Heart right ventricle (tissue), 16 donors: ENCODE measurements around the gene APOA4. TPM values are rescaled to one million over a fixed set of nuclear protein-coding genes. Genes with fewer than 3 reads are reported as not detected.

Experiments used
- ATAC-seq, 8 donors: fragments of 200-7000 bp; cut with Tn5 transposase; one replicate each; pipeline ENCODE4 v1.9.1; 2020; ENCODE audit warnings: mild to moderate bottlenecking in 8 of 8, moderate library complexity in 8 of 8, moderate number of reproducible peaks in 1 of 8
- DNase-seq, 2 donors: peaks; one replicate each; pipeline ENCODE4 v3.0.0-alpha.2; 2020
- H3K27ac ChIP-seq, 10 donors: fragments of 200-600 bp; sonication (generic) in 2 of 10; one replicate each; pipeline versions ENCODE4 v1.5.0 to v1.8.0; 2020 to 2022; ENCODE audit warnings: mild to moderate bottlenecking in 3 of 10
- H3K27me3 ChIP-seq, 7 donors: fragments of 200-600 bp; one replicate each; pipeline ENCODE4 v1.8.0; 2021 to 2022; ENCODE audit warnings: mild to moderate bottlenecking in 2 of 7
- H3K36me3 ChIP-seq, 9 donors: fragments of 200-600 bp; sonication (generic) in 1 of 9; one replicate each; pipeline versions ENCODE4 v1.5.0 to v1.8.0; 2020 to 2022; ENCODE audit warnings: mild to moderate bottlenecking in 2 of 9
- H3K4me1 ChIP-seq, 9 donors: fragments of 200-600 bp; sonication (generic) in 1 of 9; one replicate each; pipeline versions ENCODE4 v1.5.0 to v1.8.0; 2020 to 2022; ENCODE audit warnings: mild to moderate bottlenecking in 4 of 9
- H3K4me3 ChIP-seq, 10 donors: fragments of 200-600 bp; sonication (generic) in 2 of 10; one replicate each; pipeline versions ENCODE4 v1.5.0 to v1.8.0; 2020 to 2022; ENCODE audit warnings: mild to moderate bottlenecking in 7 of 10, moderate library complexity in 2 of 10
- H3K9me3 ChIP-seq, 11 donors: fragments of 200-600 bp in 10 of 11; sonication (generic) in 2 of 11; one replicate each; pipeline versions ENCODE4 v1.5.0 to v1.8.0; 2013 to 2022; ENCODE audit warnings: mild to moderate bottlenecking in 2 of 11, control low read depth in 1 of 11, moderate library complexity in 1 of 11
- CTCF ChIP-seq, 9 donors: fragments of 200-600 bp; sonication (generic) in 2 of 9; IDR thresholded peaks; one replicate each; pipeline versions ENCODE4 v1.5.0 to v1.8.0; 2021 to 2022; ENCODE audit warnings: antibody characterized with exemption in 9 of 9, mild to moderate bottlenecking in 5 of 9, moderate library complexity in 1 of 9
- WGBS, 2 donors: extraction: QIAGEN DNeasy Blood & Tissue Kit; methylation state at CpG; one replicate each; pipeline ENCODE4 v1.1.7; 2013; ENCODE audit warnings: inconsistent platforms in 1 of 2; 5-methylcytosine and 5-hydroxymethylcytosine counted together
- intact Hi-C, 10 donors: fragments of 100-400 bp; cut with DNase I; formaldehyde crosslinking; loops; one replicate each; pipeline versions ENCODE4 v1.11.1 to v1.14.2; 2022
- polyA plus RNA-seq, 2 donors: library from polyadenylated mRNA; stranded (reverse); fragments of 200-250 nt; gene quantifications; one replicate each; pipeline ENCODE4 v1.2.3, GENCODE V29; 2013
- total RNA-seq, 10 donors: library from RNA; stranded (reverse); fragmentation: NEBNext Ultra II Directional in 3 of 10; extraction: Animal tissue kit (Norgen Biotek cat#: 25700) in 3 of 10; gene quantifications; one replicate each; pipeline versions ENCODE4 v1.2.1 to v1.2.4, GENCODE V29; 2021 to 2023
- donor health status: Arrhythmogenic right ventricular cardiomyopathy.
- donor health status: ischemic (EF 13 %, LVEDD 7.1; RV severe dilation, severe dysfunction).
- donor health status: healthy with polysubstance abuse.
- donor health status: DM: no; HTN: yes; CAD: no.
- donor health status: DM: no; HTN: no; CAD: no.
- donor health status: ischemic (EF 25% LVEDD 6.9; RV normal size, moderate dysfunction).
- donor health status: ischemic (EF 25% LVEDD 5.7; RV mildly dilated, moderate dysfunction).
- donor health status: healthy.
- donor health status: DM: yes; HTN: yes; CAD: no.
- donor health status: Ischemic cardiomyopathy.
- donor health status: ischemic (EF 35%, LVEDD 5.7; RV mildly dilated, moderate dysfunction).
- donor health status: nonischemic (EF 11% LVEDD 7.7; RV severe dilation, severe dysfunction).
- donor health status: DM: yes; HTN: yes; CAD: no.
- donor health status: PGD.
- donor health status: ischemic (EF 29% LVEDD 5.4; RV normal size, mild dysfunction).
- donor health status: nonischemic (EF 23%, LVEDD 6.1; RV moderate dilation, normal function).

APOA4 gene
- total and polyA plus RNA-seq, 12 donors, result 0.26 to 0.75 (median 0.28) TPM; not detected in 9

- WGBS, 2 donors, result 48 to 62% methylated on average over 3 of the region's 3 CpGs
- H3K9me3 ChIP-seq, result no peaks in the 10 kb centered on the region
These were observed 45.0 kb upstream of the APOA4 start for GRCh38 chr11:116868066-116868465.

GRCh38 chr11:116867619-116868018 lies 44.5 kb upstream of the APOA4 start:
- no peak for TF ChIP-seq CTCF (IDR thresholded peaks at IDR 0.05)
- intact Hi-C loops, result loop anchor here in 1 of 10 donors (10.0 kb wide), 1 partner anchor 357 kb away; no protein-coding TSS in a partner anchor
- DNase-seq (no peak), ATAC-seq (peak in 6 of 8 donors; percentile 9 to 27 (median 17))
- 72 to 87% methylated on average over 11 of the region's 11 CpGs for WGBS, 2 donors
- Histone ChIP-seq H3K27me3 (no peaks in the 10 kb centered on the region), H3K4me3 (no peak overlapping the region), H3K4me1 (peaks cover 0 to 77% (median 34%) of the 10 kb centered on the region in 9 donors), H3K36me3 (peaks cover 0 to 100% (median 31%) of the 10 kb centered on the region in 9 donors), H3K9me3 (no peaks in the 10 kb centered on the region), H3K27ac (peak overlapping the region in 7 of 10 donors; percentile 61 to 73 (median 70))

More at GRCh38 chr11:116868066-116868465, 45.0 kb upstream of the APOA4 start:
- DNase-seq (no peak), ATAC-seq (peak in 7 of 8 donors; percentile 31 to 69 (median 61))
- H3K27ac ChIP-seq, result peak overlapping the region in 7 of 10 donors; percentile 61 to 73 (median 70)
- H3K36me3 ChIP-seq, result peaks cover 0 to 100% (median 30%) of the 10 kb centered on the region in 9 donors
- no peak for TF ChIP-seq CTCF (IDR thresholded peaks at IDR 0.05)
- no peaks in the 10 kb centered on the region for H3K27me3 ChIP-seq
- no peak overlapping the region for H3K4me3 ChIP-seq
- peaks cover 0 to 81% (median 34%) of the 10 kb centered on the region in 9 donors for H3K4me1 ChIP-seq
- intact Hi-C loops, result loop anchor here in 1 of 10 donors (10.0 kb wide), 1 partner anchor 357 kb away; no protein-coding TSS in a partner anchor

- peaks cover 0 to 70% (median 33%) of the 10 kb centered on the region in 9 donors for H3K4me1 ChIP-seq
- H3K27ac ChIP-seq, result peak overlapping the region in 7 of 10 donors; percentile 9 to 73 (median 61)
- H3K9me3 ChIP-seq, result no peaks in the 10 kb centered on the region
- no peaks in the 10 kb centered on the region for H3K27me3 ChIP-seq
- no peak for DNase-seq
- H3K4me3 ChIP-seq, result no peak overlapping the region
- WGBS, 2 donors, result 84 to 85% methylated on average over 6 of the region's 6 CpGs
- ATAC-seq, result peak; percentile 26 to 63 (median 52)
- intact Hi-C loops, result loop anchor here in 1 of 10 donors (10.0 kb wide), 1 partner anchor 358 kb away; no protein-coding TSS in a partner anchor
- no peak for TF ChIP-seq CTCF (IDR thresholded peaks at IDR 0.05)
- peaks cover 0 to 100% (median 38%) of the 10 kb centered on the region in 9 donors for H3K36me3 ChIP-seq
These were observed 43.8 kb upstream of the APOA4 start for GRCh38 chr11:116866804-116867455.

GRCh38 chr11:116865696-116866095 lies 42.6 kb upstream of the APOA4 start:
- ATAC-seq (no peak), DNase-seq (no peak)
- Histone ChIP-seq H3K36me3 (peaks cover 0 to 100% (median 50%) of the 10 kb centered on the region in 9 donors), H3K4me3 (no peak overlapping the region), H3K9me3 (no peaks in the 10 kb centered on the region), H3K4me1 (peaks cover 0 to 58% (median 25%) of the 10 kb centered on the region in 9 donors), H3K27me3 (no peaks in the 10 kb centered on the region), H3K27ac (peak overlapping the region in 1 of 10 donors; percentile 13)
- WGBS, 2 donors, result 67 to 70% methylated on average over 1 of the region's 1 CpG
- TF ChIP-seq CTCF (IDR thresholded peaks at IDR 0.05), result no peak
- intact Hi-C loops, result loop anchor here in 1 of 10 donors (10.0 kb wide), 1 partner anchor 359 kb away; no protein-coding TSS in a partner anchor
